ENCODE measurements around the gene MCM9.

GRCh38 chr6:118980063-118980462 is 45.1 kb upstream of the MCM9 start:
- TF ChIP-seq POLR2AphosphoS5 (IDR thresholded peaks at IDR 0.05; ENCODE audit: low read depth, low read length) (no peak), SIN3A (IDR thresholded peaks at IDR 0.05; ENCODE audit: borderline replicate concordance, insufficient read depth, low read length) (no peak), TAF1 (IDR thresholded peaks at IDR 0.05; ENCODE audit: borderline replicate concordance, insufficient read depth, low read length) (no peak), FOXP2 (optimal IDR thresholded peaks at IDR 0.05; ENCODE audit: borderline replicate concordance, extremely low read depth, extremely low read length, insufficient read depth) (no peak)
- TF ChIP-seq, protein P1, sequence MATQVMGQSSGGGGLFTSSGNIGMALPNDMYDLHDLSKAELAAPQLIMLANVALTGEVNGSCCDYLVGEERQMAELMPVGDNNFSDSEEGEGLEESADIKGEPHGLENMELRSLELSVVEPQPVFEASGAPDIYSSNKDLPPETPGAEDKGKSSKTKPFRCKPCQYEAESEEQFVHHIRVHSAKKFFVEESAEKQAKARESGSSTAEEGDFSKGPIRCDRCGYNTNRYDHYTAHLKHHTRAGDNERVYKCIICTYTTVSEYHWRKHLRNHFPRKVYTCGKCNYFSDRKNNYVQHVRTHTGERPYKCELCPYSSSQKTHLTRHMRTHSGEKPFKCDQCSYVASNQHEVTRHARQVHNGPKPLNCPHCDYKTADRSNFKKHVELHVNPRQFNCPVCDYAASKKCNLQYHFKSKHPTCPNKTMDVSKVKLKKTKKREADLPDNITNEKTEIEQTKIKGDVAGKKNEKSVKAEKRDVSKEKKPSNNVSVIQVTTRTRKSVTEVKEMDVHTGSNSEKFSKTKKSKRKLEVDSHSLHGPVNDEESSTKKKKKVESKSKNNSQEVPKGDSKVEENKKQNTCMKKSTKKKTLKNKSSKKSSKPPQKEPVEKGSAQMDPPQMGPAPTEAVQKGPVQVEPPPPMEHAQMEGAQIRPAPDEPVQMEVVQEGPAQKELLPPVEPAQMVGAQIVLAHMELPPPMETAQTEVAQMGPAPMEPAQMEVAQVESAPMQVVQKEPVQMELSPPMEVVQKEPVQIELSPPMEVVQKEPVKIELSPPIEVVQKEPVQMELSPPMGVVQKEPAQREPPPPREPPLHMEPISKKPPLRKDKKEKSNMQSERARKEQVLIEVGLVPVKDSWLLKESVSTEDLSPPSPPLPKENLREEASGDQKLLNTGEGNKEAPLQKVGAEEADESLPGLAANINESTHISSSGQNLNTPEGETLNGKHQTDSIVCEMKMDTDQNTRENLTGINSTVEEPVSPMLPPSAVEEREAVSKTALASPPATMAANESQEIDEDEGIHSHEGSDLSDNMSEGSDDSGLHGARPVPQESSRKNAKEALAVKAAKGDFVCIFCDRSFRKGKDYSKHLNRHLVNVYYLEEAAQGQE (IDR thresholded peaks at IDR 0.05; ENCODE audit: insufficient read depth in 1 of 2, low read depth in 2 of 2, low read length in 2 of 2) = no peak
